ENCODE results near the gene R3HDM2. TPM values are rescaled to one million over a fixed set of nuclear protein-coding genes. Genes with fewer than 3 reads are reported as not detected.

The R3HDM2 gene
- total RNA-seq, 3 donors from 2014 or later, result 31.6 to 43.0 (median 35.7) TPM

DNA sequence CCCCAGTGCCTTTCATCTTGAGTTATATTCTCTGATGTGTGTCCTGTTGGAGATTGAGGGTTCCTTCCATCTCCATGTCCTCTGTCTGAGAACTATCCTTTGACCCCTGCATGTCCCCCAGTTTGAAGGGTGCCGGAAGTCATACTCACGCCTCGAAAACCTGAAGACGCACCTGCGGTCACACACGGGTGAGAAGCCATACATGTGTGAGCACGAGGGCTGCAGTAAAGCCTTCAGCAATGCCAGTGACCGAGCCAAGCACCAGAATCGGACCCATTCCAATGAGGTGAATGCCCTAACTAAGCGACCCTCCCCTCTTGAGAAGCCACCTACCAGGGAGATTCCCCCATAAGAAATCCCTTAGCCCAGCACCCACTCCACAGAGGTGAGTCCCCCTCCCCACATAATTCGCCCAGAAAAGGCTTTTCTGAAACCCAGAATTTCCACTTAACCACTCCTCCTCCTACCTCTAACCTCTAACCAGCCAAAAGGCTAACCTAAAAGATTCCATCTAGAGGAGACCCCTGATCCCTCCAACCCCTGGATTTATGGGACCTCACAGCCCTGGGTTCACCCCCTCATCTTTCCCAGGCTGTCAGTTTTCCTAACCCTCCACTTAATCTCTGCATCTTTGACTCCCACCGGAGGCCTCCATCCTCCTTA is 36.5 kb upstream of the R3HDM2 start:
- no peak for TF ChIP-seq POLR2A (IDR thresholded peaks at IDR 0.05)
- Histone ChIP-seq H3K9me3 (no peaks in the 10 kb centered on the region), H3K4me3 (no peak overlapping the region), H3K27me3 (no peaks in the 10 kb centered on the region), H3K4me1 (no peaks in the 10 kb centered on the region), H3K27ac (no peak overlapping the region), H3K36me3 (no peaks in the 10 kb centered on the region)
- intact Hi-C loops (cut with DNase I; ENCODE audit: low total_unique reads), result no loop called here
- DNase-seq (ENCODE audit: low spot score in 2 of 2), result no peak

GRCh38 chr12:57465747-57466505 is 35.1 kb upstream of the R3HDM2 start:
- H3K27me3 ChIP-seq, result no peaks in the 10 kb centered on the region

DNA sequence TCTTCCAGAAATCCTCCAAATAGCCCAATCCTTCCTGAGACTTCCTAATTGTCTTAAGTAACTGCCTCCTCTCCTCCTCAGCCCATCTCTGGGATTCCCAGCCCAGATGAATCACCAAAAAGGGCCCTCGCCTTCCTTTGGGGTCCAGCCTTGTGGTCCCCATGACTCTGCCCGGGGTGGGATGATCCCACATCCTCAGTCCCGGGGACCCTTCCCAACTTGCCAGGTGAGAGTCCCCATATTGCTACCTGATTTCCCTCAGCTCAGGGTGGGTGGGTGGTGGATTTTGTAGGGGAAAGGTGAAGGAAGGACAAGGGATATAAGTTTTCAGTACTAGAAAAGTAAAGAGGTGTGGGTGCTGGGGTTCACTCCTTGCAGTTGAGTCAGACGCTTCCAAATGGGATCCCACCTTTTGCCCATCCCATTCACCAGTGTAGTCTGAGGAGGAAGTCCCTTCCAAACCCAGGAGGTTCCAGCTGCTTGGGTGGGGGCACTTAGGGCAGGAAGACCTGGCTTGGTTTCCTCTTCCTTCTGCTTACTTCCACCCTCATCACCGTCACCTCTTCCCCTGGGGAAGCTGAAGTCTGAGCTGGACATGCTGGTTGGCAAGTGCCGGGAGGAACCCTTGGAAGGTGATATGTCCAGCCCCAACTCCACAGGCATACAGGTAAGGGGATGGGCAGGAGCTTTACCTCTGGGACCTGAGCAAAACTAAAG is 34.3 kb upstream of the R3HDM2 start:
- Histone ChIP-seq H3K27ac (no peak overlapping the region), H3K36me3 (no peaks in the 10 kb centered on the region), H3K4me3 (no peak overlapping the region), H3K4me1 (peaks cover 8 to 12% of the 10 kb centered on the region in 2 donors), H3K9me3 (no peaks in the 10 kb centered on the region), H3K27me3 (no peaks in the 10 kb centered on the region)
- intact Hi-C loops (cut with DNase I; ENCODE audit: low total_unique reads), result no loop called here
- no peak for TF ChIP-seq CTCF (IDR thresholded peaks at IDR 0.05)
- no peak for TF ChIP-seq POLR2A (IDR thresholded peaks at IDR 0.05)
- no peak for TF ChIP-seq POLR2AphosphoS5 (IDR thresholded peaks at IDR 0.05)
- DNase-seq (ENCODE audit: low spot score in 2 of 2), result no peak

More at GRCh38 chr12:57465747-57466505, 35.1 kb upstream of the R3HDM2 start:
- Histone ChIP-seq H3K9me3 (no peaks in the 10 kb centered on the region), H3K4me3 (no peak overlapping the region), H3K27ac (no peak overlapping the region), H3K36me3 (no peaks in the 10 kb centered on the region), H3K4me1 (peaks cover 5 to 6% of the 10 kb centered on the region in 2 donors)
- no peak for TF ChIP-seq POLR2A (IDR thresholded peaks at IDR 0.05)
- no peak for TF ChIP-seq POLR2AphosphoS5 (IDR thresholded peaks at IDR 0.05)
- no peak for TF ChIP-seq CTCF (IDR thresholded peaks at IDR 0.05)
- intact Hi-C loops (cut with DNase I; ENCODE audit: low total_unique reads), result no loop called here
- DNase-seq (ENCODE audit: low spot score in 2 of 2), result no peak

- TF ChIP-seq CTCF (IDR thresholded peaks at IDR 0.05) (no peak), POLR2AphosphoS5 (IDR thresholded peaks at IDR 0.05) (no peak), POLR2A (IDR thresholded peaks at IDR 0.05) (no peak)
- DNase-seq (ENCODE audit: low spot score in 2 of 2), result no peak
- Histone ChIP-seq H3K27ac (no peak overlapping the region), H3K9me3 (no peaks in the 10 kb centered on the region), H3K4me1 (peaks cover 8 to 16% of the 10 kb centered on the region in 2 donors), H3K36me3 (no peaks in the 10 kb centered on the region), H3K27me3 (no peaks in the 10 kb centered on the region), H3K4me3 (no peak overlapping the region)
- intact Hi-C loops (cut with DNase I; ENCODE audit: low total_unique reads), result no loop called here
Observed at GRCh38 chr12:57464569-57464968, 33.7 kb upstream of the R3HDM2 start.

DNA sequence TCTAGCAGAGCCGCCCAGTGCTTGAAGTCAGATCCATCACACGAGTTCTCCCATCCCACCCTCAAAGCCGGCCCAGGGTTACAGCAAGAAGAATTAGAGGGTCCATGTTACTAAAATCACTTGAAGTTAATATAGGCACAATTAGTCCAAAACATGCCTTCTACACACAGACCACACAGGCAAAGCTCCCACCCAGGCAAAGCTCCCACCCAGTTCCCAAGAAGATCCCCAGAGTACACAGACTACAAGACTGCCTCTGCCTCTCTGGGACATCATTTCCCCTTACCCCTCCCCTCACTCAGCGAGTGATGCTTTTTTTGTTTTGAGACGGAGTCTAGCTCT is 32.0 kb upstream of the R3HDM2 start:
- Histone ChIP-seq H3K9me3 (no peaks in the 10 kb centered on the region), H3K27ac (peak overlapping the region; percentile 72 to 85), H3K27me3 (no peaks in the 10 kb centered on the region), H3K36me3 (no peaks in the 10 kb centered on the region), H3K4me3 (peak overlapping the region in 2 of 3 donors; percentile 68 to 77), H3K4me1 (peaks cover 8 to 16% of the 10 kb centered on the region in 2 donors)
- intact Hi-C loops (cut with DNase I; ENCODE audit: low total_unique reads), result no loop called here
- TF ChIP-seq CTCF (IDR thresholded peaks at IDR 0.05), result no peak
- no peak for DNase-seq (ENCODE audit: low spot score in 2 of 2)

All from breast epithelium (tissue), 4 donors.